GM19238 (cell line): ENCODE measurements around the gene WDR38.
A peak's percentile ranks its signal among the peaks of the same experiment; 100 is the strongest.

Experiments
- DNase-seq: peaks from one replicate; pipeline ENCODE4 v3.0.0; 2011; ENCODE audit warnings: low spot score; ENCODE audit not compliant: insufficient read length

Gene WDR38, protein sequence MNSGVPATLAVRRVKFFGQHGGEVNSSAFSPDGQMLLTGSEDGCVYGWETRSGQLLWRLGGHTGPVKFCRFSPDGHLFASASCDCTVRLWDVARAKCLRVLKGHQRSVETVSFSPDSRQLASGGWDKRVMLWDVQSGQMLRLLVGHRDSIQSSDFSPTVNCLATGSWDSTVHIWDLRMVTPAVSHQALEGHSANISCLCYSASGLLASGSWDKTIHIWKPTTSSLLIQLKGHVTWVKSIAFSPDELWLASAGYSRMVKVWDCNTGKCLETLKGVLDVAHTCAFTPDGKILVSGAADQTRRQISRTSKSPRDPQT

DNA sequence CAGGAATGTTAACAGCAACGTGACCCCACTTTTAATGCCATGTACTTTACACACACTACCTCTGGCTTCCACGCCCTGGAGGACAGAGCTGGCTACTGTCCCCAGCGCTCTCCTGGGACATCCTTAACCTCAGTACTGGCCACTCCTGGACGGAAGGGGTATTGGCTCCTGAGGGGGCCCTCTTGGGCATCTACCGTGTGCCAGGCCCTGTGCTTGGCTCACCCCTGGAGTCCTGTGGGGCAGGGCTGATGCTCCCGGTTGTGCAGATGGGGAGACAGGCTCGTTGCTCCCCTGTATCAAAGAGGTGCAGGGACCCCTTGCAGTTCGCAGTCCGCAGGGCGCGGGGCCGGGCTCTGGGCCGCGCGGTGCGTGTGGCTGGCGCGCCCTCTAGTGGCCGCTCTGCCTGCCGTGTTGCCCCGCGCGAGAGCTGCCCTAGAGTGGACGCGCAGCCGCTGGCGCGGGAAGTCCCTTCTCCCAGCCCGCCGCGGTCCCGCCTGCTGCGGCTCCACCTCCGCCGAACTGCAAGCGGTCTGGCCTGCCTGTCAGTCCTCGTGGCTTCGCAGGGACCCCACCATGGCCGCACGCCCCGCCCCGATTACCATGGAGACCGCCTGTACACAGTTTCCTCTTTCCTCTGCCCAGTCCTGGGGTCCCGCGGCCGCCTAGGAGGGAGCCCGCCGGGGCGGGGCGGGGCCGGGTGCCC lies at the start of gene WDR38:
TSS of gene WDR38 (plus strand) at position 632 of the 703 bp plus-strand sequence. CDS start 72 bp downstream, outside the sequence.
- peak; percentile 77 for DNase-seq

DNA sequence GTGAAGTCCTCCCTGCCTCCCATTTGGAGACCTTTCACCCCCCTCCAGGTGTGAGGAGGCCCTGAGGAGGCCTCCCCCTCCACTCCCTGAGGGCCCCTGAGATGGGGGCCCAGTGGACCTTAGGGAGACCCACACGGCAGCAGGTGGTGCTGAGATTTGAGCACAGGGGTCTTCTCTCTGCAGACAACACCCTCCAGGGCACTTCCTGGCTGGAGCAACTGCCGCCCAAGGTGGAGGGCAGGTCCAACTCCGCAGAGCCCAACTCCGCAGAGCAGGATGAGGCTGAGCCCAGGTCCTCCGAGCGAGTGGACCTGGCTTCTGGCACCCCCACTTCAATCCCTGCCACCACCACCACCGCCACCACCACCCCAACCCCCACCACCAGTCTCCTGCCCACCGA lies 49.3 kb upstream of the WDR38 start:
- DNase-seq, result no peak

DNA sequence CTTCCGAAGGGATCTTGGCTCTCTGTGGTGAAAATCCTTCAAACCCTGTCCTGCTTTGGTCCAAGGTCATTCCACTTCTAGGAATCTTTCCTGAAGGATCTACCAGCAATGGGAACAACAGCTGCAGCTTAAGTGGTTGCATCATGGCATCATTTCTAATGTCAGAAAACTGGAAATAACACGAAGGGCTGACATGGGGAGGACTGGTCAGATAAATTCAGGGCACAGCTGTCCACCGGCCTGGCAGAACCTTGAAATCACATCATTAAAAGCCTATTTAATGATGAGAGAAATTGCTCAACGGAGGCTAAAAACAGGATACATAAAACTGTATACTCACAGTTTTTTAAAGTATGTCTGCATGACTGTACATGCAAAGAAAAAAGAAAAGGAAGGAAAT lies 48.1 kb upstream of the WDR38 start:
- no peak for DNase-seq

DNA sequence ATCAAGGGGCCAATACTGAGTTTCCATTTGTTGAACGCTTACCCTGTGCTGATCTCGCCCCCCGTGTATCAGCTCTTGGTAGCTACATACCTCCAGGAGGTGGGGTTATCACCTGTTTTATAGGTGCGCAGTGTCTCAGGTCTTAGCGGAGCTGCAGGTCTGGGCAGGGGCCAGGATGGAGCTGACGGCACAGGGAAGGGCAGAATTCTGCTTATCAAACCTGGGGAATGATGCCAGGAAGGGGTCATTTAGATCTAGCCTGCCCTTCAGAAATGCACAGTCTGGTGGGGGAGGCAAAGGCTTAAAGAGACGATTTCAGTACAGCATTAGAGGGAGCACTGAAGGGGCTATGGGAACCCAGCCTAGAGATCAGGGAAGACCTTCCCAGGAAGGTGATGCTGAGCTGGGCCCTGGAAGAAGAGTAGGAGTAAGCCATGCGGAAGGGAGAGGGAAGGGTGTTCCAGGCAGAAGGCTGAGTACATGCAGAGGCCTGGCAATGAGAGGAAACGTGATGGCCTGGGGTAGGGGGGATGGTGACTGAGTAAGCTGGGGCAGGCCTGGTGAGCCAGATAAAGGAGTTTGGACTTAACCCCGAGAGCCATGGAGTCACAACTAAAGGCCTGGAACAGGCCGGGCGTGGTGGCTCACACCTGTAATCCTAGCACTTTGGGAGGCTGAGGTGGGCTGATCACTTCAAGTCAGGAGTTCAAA lies 44.9 kb upstream of the WDR38 start:
- no peak for DNase-seq

DNA sequence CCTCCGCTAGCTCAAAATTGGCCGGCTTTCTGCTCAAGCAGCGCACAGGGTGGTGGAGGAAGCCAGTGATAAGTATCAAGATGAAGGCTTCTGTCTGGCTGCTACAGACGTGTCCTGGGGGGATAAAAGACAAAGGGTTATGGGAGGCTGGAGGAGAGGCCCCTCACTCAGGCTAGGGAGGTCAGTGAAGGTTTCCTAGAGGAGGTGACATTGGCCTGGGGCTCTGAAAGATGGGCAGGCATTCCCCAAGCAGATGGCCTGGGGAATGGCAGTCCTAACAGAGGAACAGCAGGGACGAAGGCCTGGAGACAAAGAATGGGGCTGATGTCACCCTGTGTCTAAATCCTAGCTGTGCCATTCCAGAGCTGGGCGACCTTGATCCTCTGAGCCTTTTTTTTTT lies 44.0 kb upstream of the WDR38 start:
- DNase-seq, result no peak

DNA sequence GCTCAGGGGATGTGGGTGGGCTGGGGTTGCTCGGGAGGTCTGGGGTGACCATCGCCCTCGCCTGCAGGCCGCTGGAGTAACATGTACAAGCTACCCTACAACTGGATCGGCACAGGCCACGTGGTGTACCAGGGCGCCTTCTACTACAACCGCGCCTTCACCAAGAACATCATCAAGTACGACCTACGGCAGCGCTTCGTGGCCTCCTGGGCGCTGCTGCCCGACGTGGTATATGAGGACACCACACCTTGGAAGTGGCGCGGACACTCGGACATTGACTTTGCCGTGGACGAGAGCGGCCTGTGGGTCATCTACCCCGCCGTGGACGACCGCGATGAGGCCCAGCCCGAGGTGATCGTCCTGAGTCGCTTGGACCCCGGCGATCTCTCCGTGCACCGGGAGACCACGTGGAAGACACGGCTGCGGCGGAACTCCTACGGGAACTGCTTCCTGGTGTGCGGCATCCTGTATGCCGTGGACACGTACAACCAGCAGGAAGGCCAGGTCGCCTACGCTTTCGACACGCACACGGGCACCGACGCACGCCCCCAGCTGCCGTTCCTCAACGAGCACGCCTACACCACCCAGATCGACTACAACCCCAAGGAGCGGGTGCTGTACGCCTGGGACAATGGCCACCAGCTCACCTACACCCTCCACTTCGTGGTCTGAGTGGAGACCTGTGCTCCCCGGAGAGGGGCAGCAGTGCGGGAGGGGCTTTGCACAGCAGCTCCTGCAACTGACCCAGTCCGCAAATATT lies 43.3 kb upstream of the WDR38 start:
- DNase-seq, result no peak

DNA sequence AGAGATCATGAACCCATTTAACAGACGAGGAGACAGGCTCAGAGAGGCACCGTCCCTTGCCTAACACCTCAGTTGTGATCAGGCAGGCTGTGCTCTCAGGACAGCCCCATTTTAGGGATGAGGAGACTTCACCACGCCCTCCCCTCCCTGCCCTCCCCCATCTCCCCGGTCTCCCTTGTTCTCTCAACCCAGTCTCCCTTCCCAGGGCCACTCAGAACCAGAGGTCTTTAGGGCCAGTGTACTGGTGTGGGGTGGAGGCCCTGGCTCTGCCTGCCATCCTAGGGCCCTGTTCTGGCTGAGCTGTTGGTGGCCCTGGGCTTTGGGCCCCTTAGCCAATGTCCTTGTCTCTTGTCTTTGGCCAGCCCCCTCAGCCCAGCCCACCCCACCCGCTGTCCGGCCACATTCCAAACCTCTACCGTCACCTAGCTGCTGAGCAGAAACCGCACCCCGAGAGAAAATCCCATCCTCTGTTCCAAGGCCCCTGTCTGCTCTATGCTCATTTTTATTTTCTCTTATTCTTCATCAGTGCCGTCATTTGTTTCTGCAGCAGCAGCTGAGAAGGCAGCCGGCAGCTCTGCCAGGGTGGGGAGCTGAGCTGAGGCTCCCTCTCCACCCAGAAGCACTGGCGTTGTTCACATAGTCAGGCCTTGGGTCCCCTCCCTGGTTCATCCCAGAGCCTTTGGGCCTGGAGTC lies 42.5 kb upstream of the WDR38 start:
- DNase-seq, result no peak

DNA sequence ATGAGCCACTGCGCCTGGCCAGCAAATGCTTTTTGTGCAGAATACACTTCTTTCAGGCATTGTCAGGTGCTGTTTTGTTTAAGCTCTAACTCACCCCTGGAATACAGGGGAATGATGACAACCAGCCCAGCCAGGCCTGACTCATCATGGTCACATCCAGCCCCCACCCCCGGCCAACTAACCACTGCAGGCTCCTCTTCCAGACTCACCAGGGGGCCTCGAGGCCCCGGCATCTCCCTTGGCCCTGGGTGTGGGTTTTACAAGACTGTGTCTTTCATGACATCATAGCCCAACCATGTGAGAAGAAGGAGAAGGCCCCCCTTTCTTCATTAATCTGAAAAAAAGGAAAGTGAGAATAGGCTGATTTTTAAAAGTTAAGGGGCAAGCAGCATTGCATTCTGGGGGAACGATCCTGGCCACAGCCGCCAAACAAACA lies 40.8 kb upstream of the WDR38 start:
- DNase-seq, result no peak

DNA sequence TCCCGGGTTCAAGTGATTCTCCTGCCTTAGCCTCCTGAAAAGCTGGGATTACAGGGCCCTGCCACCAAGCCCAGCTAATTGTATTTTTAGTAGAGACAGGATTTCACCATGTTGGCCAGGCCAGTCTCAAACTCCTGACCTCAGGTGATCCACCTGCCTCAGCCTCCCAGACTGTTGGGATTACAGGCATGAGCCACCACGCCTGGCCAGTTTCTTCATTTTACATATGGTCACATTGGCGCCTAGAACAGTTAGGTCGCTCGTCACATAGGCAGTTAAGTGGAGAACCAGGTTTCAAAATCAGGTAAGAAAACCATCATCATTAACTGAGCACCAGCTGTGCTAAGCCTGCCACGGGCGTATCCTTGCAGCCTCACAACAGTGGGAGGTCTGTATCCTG lies 40.2 kb upstream of the WDR38 start:
- no peak for DNase-seq

DNA sequence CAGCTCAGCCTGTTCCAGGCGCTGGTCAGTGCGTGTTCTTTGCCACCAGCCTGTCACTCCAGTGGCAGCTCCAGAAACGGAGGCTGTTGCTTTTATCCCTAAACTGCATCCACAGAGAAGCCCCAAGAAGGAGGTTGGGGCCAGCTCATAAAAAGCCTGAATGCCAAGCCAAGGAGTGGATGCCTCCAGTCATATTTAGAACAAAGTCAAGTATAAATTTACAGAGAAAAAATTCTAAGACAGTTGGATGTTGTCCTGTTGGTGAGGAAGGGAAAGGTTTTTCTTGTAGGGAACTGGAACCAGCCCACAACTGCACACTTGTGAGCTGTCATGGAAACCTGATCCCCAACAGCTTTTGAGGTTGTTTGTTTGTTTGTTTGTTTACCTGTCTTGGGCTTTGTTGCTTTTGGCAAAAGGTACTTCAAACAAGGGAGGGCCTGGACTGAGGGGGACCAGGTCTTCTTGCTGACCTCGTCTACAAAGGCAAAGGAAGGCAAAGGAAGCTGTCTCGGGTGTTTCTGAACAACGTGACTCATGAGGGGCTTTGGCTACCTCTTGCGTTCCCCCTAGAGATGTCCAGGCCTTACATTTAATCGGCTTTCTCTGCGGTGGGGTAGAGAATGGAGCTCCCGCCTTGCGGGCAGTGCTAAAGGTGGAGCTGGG lies 39.6 kb upstream of the WDR38 start:
- no peak for DNase-seq

DNA sequence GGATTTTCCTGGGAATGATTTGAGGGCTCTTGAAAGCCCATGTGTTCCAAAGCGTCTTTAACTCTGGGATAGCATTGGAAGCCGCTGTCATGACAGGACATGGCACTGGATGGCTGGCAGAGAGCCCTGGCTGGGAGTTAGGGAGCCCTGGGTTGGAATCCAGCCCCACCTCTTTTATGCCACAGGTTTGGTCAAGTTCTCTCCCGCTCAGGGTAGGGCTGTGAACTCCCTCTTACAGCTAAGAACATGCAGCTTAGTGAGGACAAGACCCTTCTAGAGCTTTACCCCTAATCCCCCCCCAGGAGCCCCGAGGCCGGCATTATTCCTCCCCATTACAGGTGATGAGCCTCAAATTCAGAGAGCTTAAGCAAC lies 39.1 kb upstream of the WDR38 start:
- no peak for DNase-seq

DNA sequence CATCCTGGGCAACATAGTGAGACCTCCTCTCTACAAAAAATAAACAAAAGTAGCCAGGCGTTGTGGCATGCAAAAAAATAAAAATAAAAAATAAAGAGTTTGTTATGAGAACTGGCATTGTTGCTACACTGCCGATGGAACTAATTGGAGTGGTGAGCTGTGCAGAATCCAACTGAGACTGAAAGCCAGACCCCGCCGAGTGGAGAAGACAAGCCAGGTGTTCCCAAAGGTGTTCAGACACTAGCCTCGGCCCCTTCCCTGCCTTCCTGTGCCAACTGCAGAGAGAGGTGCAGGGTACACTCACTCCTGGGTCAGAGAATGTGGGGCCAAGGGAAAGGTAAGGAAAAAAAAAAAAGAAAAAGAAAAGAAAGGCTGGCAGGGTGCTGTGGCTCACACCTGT lies 37.7 kb upstream of the WDR38 start:
- no peak for DNase-seq

DNA sequence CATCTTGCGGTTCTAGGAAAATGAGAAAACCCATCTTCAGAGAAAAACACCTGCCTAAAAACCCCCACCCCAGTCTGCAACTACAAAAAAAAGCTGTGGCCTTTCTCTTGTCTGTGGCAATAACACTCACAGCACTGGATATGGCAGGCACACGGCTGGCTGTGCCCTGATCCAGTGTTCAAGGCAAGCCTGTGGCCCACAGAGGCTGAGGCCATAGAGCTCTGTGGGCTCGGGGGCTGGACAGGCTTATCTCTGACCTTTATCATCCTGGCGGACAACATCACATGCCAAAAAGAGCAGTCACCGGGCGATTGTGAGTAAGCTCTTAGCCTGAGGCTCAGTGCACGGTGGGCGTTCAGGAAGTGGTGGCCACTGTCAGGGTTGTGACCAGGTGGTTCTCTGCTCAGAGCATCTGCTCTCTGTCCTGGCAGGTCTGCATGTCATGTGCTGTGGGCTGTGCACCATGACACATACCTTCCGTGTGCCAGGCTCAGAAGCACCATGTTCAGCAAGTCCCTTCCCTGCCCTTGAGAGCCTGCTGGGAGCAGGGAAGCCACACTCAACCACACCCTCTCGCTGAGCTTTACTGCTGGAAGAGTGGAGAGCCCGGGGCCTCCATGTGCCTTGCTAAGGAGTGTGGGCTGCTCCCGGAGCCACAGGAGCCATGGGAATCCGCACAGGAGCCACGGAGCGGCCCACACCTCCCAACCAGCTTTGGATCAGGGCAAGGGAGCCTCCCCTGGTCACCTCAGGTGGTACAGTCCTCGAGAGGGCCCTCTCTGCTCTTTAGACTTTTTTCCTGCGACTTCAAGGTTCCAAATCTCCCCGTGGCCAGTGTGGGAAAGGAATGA lies 34.6 kb upstream of the WDR38 start:
- DNase-seq, result no peak

DNA sequence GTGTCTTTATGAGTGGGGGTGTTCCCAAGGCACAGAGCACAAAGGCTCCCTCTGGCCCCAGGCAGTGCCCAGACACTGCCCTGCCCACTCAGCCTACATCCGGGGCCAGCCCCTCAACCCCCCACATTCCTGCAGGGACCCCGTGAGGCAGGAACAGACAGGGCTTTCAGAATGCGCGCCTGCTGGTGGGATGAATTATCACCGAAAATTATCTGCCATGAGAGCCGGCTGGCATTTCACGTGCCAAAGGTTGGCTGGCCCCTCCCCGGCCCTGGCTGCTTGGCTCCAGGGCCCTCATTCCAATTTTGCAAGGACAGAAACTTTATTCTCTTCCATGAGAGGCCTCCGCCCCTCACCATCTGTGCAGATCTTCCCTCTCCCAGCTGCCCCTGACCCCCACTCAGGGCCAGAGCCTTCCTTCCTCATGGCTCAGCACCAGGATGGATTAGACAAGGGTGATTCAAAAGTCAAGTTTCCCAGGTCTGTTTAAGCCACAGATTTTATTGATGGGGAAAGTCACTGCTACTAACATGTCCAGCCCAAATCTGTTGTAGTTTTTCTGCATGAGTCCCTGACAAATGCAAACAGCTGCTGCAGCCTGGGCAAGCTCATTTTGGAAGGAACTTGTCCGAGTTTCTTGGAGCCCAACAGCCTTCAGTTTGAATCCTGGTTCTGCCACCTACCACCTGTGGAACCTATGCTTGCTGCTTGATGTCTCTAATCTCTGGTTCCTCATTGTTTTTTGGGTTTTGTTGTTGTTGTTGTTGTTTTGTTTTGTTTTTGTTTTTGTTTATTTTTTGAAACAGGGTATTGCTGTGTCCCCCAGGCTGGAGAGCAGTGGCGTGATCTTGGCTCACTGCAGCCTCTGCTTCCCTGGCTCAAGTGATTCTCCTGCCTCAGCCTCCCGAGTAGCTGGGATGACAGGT lies 32.3 kb upstream of the WDR38 start:
- no peak for DNase-seq

DNA sequence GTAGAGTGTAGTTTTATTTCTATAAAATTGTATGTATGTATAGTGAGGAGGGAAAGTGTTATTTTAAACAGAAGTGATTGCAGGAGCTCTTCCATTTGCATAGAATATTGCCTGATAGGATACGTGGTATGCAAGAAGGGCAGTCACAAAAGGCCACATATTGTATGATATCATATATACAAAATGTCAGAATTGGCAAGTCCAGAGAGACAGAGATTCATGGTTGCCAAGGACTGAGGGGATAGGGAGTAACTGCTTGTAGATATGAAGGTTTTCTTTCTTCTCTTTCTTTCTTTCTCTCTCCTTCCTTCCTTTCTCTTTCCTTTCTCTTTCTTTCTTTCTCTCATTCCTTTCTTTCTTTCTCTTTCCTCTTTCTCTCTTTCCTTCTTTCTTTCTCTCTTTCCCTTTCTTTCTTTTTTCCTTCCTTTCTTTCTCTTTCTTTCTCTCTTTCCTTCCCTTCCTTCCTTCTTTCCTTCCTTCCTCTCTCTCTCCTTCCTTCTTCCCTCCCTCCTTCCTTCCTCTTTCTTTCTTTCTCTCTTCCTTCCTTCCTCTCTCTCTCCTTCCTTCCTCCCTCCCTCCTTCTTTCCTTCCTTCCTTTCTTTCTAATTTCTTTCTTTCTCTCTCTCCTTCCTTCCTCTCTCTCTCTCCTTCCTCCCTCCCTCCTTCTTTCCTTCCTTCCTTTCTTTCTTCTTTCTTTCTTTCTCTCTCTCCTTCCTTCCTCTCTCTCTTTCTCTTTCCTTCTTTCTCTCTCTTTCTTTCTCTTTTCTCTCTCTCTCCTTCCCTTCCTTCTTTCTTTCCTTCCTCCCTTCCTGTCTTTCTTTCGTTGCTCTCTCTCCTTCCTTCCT lies 24.5 kb upstream of the WDR38 start:
- no peak for DNase-seq

DNA sequence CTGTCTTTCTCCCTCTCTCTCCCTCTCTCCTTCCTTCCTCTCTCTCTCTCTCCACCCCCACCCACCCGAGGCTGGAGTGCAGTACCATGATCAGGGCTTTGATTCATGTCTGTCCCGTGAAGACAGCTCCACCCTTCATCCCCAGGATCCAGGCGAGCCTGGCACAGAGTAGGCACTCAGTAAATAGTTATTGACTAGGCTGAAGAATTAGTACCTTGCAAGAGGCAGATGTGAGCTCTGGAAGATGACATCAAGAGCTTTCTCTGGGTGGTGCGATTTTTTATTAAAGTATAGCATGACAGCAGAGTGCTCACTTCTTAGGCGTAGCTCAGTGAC lies 24.0 kb upstream of the WDR38 start:
- DNase-seq, result no peak

DNA sequence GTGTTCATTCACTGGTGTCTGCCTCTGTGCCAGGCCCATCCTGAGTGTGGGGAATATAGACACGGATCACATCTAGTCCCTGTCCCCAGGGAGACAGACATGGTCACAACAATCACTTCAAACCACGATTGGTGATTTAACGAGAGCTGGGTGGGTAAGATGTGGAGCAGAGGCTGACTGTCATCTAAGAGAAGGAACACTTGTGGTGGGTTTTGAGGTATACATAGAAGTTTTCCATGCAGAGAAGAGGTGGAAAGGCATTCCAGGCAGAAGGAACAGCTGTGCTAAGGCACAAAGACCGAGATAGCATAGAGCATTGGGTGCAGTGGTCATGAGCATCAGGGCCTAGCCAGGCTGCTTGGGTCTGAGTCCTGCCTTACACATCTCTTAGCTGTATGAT lies 22.7 kb upstream of the WDR38 start:
- no peak for DNase-seq
